CD14-positive monocyte (primary cell): ENCODE results near the gene DEGS2. TPM values are rescaled to one million over a fixed set of nuclear protein-coding genes. Genes with fewer than 3 reads are reported as not detected.

Experiments used
- DNase-seq, 3 donors: peaks; one replicate each; pipeline ENCODE4 v3.0.0-alpha.2; 2011 to 2022
- H2AFZ ChIP-seq: 2 replicates; pipeline ENCODE4 v1.6.0; 2012; ENCODE audit warnings: mild to moderate bottlenecking, low read depth, low read length, inconsistent platforms; ENCODE audit not compliant: insufficient read depth, poor library complexity, severe bottlenecking
- H3K27ac ChIP-seq, 2 donors: 1 replicate in 1 of 2; 2 replicates in 1 of 2; pipeline ENCODE4 v1.5.1; 2012 to 2013; ENCODE audit warnings: low read length in 2 of 2, control low read depth in 1 of 2, inconsistent platforms in 1 of 2, low read depth in 1 of 2, mild to moderate bottlenecking in 1 of 2
- H3K27me3 ChIP-seq, 2 donors: one replicate each; pipeline versions ENCODE4 v1.6.0 to v1.6.1; 2011 to 2013; ENCODE audit warnings: low read length in 2 of 2; ENCODE audit not compliant: control insufficient read depth in 2 of 2, insufficient read depth in 2 of 2
- H3K36me3 ChIP-seq, 2 donors: replicated peaks in 1 of 2; 1 replicate in 1 of 2; 2 replicates in 1 of 2; pipeline versions ENCODE4 v1.5.1 to v1.6.1; 2012 to 2013; ENCODE audit warnings: low read length in 2 of 2, control low read depth in 1 of 2, inconsistent platforms in 1 of 2, mild to moderate bottlenecking in 1 of 2; ENCODE audit not compliant: insufficient read depth in 2 of 2, control insufficient read depth in 1 of 2
- H3K4me1 ChIP-seq, 2 donors: 1 replicate in 1 of 2; 2 replicates in 1 of 2; pipeline versions ENCODE4 v1.5.1 to v1.6.1; 2012 to 2013; ENCODE audit warnings: low read length in 2 of 2, control low read depth in 1 of 2, inconsistent platforms in 1 of 2, mild to moderate bottlenecking in 1 of 2, moderate library complexity in 1 of 2; ENCODE audit not compliant: insufficient read depth in 2 of 2, control insufficient read depth in 1 of 2
- H3K4me2 ChIP-seq: replicated peaks from 2 replicates; pipeline ENCODE3; 2012; ENCODE audit warnings: low read length, moderate library complexity, mild to moderate bottlenecking; ENCODE audit not compliant: poor library complexity, severe bottlenecking; ENCODE audit errors: extremely low read depth
- H3K4me3 ChIP-seq, 3 experiments: fragments of 200-600 bp in 1 of 3; sonication (generic) in 1 of 3; replicated peaks in 1 of 3; 1 replicate in 2 of 3; 2 replicates in 1 of 3; pipeline ENCODE4 v1.5.1; 2011 to 2013; ENCODE audit warnings: low read length in 3 of 3, mild to moderate bottlenecking in 3 of 3, control low read depth in 2 of 3, low read depth in 2 of 3, inconsistent platforms in 1 of 3, moderate library complexity in 1 of 3
- H3K79me2 ChIP-seq: 2 replicates; pipeline ENCODE4 v1.6.0; 2012; ENCODE audit warnings: mild to moderate bottlenecking, control low read depth, inconsistent platforms, low read length, moderate library complexity; ENCODE audit not compliant: insufficient read depth
- H3K9ac ChIP-seq: 2 replicates; pipeline ENCODE4 v1.6.0; 2017; ENCODE audit warnings: low read length, mild to moderate bottlenecking; ENCODE audit not compliant: insufficient read depth, poor library complexity, severe bottlenecking
- H3K9me3 ChIP-seq, 2 donors: replicated peaks in 1 of 2; 1 replicate in 1 of 2; 2 replicates in 1 of 2; pipeline versions ENCODE4 v1.5.1 to v1.6.1; 2012 to 2013; ENCODE audit warnings: low read length in 2 of 2, control low read depth in 1 of 2; ENCODE audit not compliant: control insufficient read depth in 1 of 2, insufficient read depth in 1 of 2
- H4K20me1 ChIP-seq: 2 replicates; pipeline ENCODE4 v1.6.0; 2012; ENCODE audit warnings: mild to moderate bottlenecking, low read length, control low read depth, moderate library complexity; ENCODE audit not compliant: insufficient read depth
- H3K27ac Mint-ChIP-seq, 7 donors: one replicate each; pipeline ENCODE4 v1.8.0; 2020; ENCODE audit warnings: mild to moderate bottlenecking in 7 of 7, mixed read lengths in 7 of 7, moderate library complexity in 6 of 7, inconsistent platforms in 2 of 7
- H3K27me3 Mint-ChIP-seq, 3 donors: one replicate each; pipeline ENCODE4 v1.8.0; 2021 to 2022; ENCODE audit warnings: low read depth in 3 of 3, mild to moderate bottlenecking in 3 of 3, mixed read lengths in 3 of 3, moderate library complexity in 3 of 3, inconsistent platforms in 1 of 3
- H3K36me3 Mint-ChIP-seq, 2 donors: one replicate each; pipeline ENCODE4 v1.8.0; 2020; ENCODE audit warnings: mixed read lengths in 2 of 2, inconsistent platforms in 1 of 2, mild to moderate bottlenecking in 1 of 2
- H3K4me1 Mint-ChIP-seq: one replicate; pipeline ENCODE4 v1.8.0; 2020; ENCODE audit warnings: mild to moderate bottlenecking, mixed read lengths
- H3K4me3 Mint-ChIP-seq, 2 donors: one replicate each; pipeline ENCODE4 v1.8.0; 2020; ENCODE audit warnings: mild to moderate bottlenecking in 2 of 2, mixed read lengths in 2 of 2, moderate library complexity in 1 of 2
- H3K9me3 Mint-ChIP-seq, 7 donors: one replicate each; pipeline ENCODE4 v1.8.0; 2020 to 2022; ENCODE audit warnings: mixed read lengths in 7 of 7, mild to moderate bottlenecking in 6 of 7, moderate library complexity in 6 of 7, inconsistent platforms in 2 of 7
- WGBS: methylation state at CpG from one replicate; pipeline ENCODE4 v1.1.5; 2013; ENCODE audit warnings: missing lambda C conversion rate; ENCODE audit not compliant: insufficient coverage; 5-methylcytosine and 5-hydroxymethylcytosine counted together
- intact Hi-C, 2 donors: fragments of 100-400 bp; cut with micrococcal nuclease; formaldehyde crosslinking; loops; one replicate each; pipeline versions ENCODE4 v1.15.0 to v1.15.1; 2023
- polyA plus RNA-seq, 3 donors: library from polyadenylated mRNA; depleted of rRNA in 1 of 3; unstranded in 2 of 3; stranded (reverse) in 1 of 3; fragments of 300-500 nt in 2 of 3; fragments of >200 nt in 1 of 3; fragmentation: Illumina TruSeq in 2 of 3; gene quantifications; 1 replicate in 2 of 3; 2 replicates in 1 of 3; pipeline ENCODE4 v1.2.3, GENCODE V29; 2012 to 2021
- TF ChIP-seq, protein P1 (sequence below): fragments of 200-600 bp; IDR thresholded peaks from one replicate; pipeline ENCODE4 v1.8.0; 2022; ENCODE audit warnings: antibody characterized with exemption, mild to moderate bottlenecking

Gene DEGS2
- polyA plus RNA-seq, 3 donors: 0.07 to 0.36 TPM; not detected in 1

DNA sequence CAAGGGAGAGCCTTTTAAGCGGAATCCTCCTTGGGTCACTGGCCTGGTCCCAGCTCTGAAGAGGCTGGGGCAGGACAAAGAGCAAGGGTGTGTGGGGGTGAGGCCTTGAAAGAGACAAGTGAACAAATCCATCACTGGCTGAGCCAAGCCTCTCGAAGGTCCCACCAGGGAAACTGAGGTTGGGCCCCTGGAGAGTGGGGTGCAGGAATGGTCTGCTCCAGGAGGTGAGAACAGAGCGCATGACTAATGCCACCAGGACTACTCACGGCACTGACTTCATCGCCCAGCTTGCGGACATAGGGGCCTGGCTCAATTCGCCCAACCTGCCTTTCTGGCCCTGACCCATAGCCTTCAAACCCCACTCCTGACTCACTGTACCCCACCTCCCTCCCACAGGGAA is 19.2 kb upstream of the DEGS2 start:
- TF ChIP-seq, protein P1, sequence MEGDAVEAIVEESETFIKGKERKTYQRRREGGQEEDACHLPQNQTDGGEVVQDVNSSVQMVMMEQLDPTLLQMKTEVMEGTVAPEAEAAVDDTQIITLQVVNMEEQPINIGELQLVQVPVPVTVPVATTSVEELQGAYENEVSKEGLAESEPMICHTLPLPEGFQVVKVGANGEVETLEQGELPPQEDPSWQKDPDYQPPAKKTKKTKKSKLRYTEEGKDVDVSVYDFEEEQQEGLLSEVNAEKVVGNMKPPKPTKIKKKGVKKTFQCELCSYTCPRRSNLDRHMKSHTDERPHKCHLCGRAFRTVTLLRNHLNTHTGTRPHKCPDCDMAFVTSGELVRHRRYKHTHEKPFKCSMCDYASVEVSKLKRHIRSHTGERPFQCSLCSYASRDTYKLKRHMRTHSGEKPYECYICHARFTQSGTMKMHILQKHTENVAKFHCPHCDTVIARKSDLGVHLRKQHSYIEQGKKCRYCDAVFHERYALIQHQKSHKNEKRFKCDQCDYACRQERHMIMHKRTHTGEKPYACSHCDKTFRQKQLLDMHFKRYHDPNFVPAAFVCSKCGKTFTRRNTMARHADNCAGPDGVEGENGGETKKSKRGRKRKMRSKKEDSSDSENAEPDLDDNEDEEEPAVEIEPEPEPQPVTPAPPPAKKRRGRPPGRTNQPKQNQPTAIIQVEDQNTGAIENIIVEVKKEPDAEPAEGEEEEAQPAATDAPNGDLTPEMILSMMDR: no peak
- H3K27ac ChIP-seq: no peak overlapping the region
- Mint-ChIP-seq H3K27me3 (peaks cover 0 to 2% (median 2%) of the 10 kb centered on the region in 3 donors), H3K9me3 (peaks cover 0 to 4% (median 0%) of the 10 kb centered on the region in 7 donors), H3K4me3 (no peak overlapping the region), H3K36me3 (no peaks in the 10 kb centered on the region), H3K27ac (no peak overlapping the region), H3K4me1 (peaks cover 1% of the 10 kb centered on the region)
- no peak for DNase-seq
- H3K9me3 ChIP-seq: no peaks in the 10 kb centered on the region
- H3K4me3 ChIP-seq: no peak overlapping the region
- over 99% methylated on average over 7 of the region's 7 CpGs for WGBS
- H3K9ac ChIP-seq: no peak overlapping the region
- no peaks in the 10 kb centered on the region for H3K4me1 ChIP-seq
- no peaks in the 10 kb centered on the region for H3K27me3 ChIP-seq
- H3K79me2 ChIP-seq: no peaks in the 10 kb centered on the region
- H2AFZ ChIP-seq: no peak overlapping the region
- no peaks in the 10 kb centered on the region for H4K20me1 ChIP-seq
- H3K36me3 ChIP-seq: no peaks in the 10 kb centered on the region
- intact Hi-C loops: no loop called here
- H3K4me2 ChIP-seq: no peak overlapping the region

DNA sequence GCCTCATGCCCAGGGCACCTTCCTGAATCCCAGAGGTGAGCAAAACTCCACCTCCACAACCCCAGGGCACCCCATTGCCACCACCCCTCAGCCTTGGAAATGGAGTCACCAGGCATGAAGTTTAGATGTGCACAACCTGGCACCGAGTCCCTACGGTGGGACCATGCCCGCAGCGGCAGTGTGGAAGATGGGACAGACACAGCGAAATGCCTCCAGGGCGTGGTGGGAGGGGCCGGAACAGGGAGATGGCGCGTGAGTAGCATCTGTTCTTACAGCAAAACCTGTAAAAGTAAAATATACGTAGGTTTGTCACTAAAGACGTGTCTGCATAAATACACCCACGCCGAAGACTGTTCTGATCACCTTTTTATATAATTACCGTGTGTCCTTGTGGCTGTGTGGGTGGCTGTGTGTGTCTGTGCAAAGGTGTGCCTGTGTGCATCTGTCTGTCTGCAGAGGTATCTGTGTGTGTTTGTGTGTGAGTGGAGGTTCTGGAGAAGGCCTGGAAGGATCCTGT is 17.4 kb upstream of the DEGS2 start:
- Histone ChIP-seq H3K4me3 (no peak overlapping the region), H3K4me2 (no peak overlapping the region), H3K4me1 (no peaks in the 10 kb centered on the region), H4K20me1 (no peaks in the 10 kb centered on the region), H3K27ac (no peak overlapping the region), H3K36me3 (no peaks in the 10 kb centered on the region), H3K9me3 (no peaks in the 10 kb centered on the region), H3K9ac (no peak overlapping the region), H2AFZ (no peak overlapping the region), H3K27me3 (no peaks in the 10 kb centered on the region), H3K79me2 (no peaks in the 10 kb centered on the region)
- intact Hi-C loops: no loop called here
- TF ChIP-seq, protein P1: no peak
- no peak for DNase-seq
- no peak overlapping the region for H3K27ac Mint-ChIP-seq
- H3K36me3 Mint-ChIP-seq: no peaks in the 10 kb centered on the region
- no peak overlapping the region for H3K4me3 Mint-ChIP-seq
- H3K9me3 Mint-ChIP-seq: peaks cover 0 to 2% (median 0%) of the 10 kb centered on the region in 7 donors
- peaks cover 1% of the 10 kb centered on the region for H3K4me1 Mint-ChIP-seq
- WGBS: 98% methylated on average over 14 of the region's 14 CpGs
- peaks cover 2 to 5% (median 4%) of the 10 kb centered on the region in 3 donors for H3K27me3 Mint-ChIP-seq
